ENCODE data around the gene XRCC4.

XRCC4 gene

DNA sequence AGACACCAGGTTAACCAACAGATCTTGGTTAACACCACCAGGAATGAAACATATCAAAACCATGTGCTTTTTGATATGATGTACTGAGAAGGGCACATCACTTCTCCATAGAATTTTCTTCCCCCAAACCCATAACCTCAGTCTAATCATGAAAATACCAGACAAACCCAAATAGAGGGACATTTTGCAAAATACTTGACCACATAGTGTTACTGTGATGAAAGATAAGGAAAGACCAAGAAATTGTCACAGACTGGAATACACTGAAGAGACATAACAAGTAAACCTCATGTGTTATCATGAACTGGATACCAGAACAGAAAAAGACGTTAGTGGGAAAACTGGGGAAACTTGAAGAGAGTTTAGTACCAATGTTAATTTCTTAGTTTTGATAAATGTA is 319.3 kb downstream of the XRCC4 start:
- no peak for DNase-seq

DNA sequence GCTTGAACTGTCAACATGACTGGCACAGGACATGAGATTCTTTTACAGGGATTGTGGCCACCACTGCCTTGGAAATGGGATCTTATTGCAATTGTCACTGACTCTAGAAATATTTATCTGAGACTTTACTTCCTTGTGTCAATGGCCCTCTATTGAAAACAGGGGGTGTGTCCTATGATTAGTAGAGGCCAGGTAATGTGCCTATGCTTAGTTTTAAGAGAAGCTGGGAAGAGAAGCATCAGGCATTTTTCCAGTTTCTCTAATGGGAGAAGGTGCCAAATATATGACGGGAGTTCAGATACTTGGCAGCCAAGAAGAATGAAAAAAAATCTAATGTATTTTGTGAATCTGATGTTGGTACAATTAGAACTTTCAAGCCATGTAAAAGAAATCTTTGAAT is 320.3 kb downstream of the XRCC4 start:
- DNase-seq, result no peak

DNA sequence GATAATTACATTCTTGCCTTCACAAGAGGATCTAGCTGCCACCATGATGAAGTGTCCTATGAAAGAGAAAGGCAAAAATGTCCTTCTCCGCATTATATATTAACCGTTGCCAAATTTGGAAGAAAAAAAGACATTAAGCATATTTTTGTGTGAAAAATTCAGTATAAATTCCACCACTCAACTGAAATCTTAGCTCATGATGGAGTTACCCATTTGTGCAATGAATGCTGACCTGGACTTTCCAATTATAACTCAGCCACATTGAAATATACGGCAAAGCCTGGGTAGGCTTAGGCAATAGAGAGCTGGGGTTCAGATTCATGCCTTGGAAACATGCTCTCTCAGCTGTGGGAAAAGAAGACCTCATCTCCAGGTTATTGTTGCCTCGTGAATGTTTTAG is 322.9 kb downstream of the XRCC4 start:
- no peak for DNase-seq

DNA sequence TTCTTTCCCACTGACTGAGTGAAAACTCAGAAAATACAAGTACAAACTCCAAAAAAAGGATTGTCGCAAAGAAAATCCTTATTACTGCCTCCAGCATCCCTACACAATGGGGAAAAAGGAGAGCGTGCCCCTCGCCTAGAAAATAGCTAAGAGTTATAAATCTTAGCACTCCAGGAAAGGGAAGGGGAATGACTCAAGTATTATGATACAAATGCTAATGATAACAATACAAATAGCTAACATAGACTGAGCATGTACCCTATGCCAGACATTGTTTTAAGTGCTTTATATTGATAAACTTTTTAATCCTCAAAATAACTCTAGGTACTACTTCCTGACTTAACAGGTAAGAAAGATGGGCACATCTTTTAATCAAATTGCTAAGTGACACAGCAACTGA is 323.4 kb downstream of the XRCC4 start:
- no peak for DNase-seq

DNA sequence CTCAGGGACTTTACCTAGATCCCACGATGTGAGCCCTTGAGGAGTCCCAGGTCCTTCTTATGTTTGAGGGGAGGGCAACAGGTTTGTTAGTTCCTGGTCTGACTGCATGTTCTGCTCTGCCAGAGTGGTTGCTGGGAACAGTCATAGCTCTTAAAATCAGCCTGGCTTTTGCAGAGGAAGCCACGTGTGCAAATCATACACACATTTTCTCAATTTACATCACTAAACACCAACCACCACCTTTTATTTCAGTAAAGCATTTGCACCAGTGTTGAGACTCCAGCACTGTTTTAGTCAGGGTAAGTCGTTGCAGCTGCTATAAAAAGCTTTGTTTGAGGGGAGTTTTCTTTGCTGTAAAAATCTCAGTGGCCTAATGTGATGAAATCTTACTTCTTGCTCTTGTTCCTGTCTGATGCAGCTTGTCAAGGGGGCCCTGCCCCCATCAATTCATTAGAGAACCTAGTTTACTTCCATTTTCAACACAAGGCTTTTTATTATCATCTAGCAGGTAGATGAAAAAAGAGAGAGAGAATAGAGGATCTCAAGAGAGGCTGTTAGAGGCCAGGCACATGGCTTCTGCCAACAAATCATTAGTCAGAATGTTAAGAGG is 323.9 kb downstream of the XRCC4 start:
- peak; percentile 5 for DNase-seq

DNA sequence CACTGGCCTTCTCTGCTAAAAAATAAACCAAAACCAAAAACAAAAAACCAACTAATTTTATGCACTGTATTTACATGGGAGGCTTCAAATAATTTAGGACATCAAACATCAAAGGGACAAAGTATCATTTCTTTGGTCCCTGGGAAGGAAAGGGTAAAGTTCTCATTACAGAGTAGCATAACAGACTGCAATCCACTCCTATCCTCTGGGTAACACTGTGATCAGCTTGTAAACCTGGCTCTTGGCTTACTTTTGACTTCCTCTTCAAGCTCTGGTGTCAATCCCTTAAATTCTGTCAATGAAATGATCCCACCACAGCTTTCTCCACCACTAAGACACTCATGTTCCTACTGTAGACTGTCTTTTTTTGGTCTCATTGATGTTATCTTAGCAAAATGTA is 324.4 kb downstream of the XRCC4 start:
- DNase-seq, result no peak
